ENCODE data around the gene SPATA21. TPM values are rescaled to one million over a fixed set of nuclear protein-coding genes. Genes with fewer than 3 reads are reported as not detected.

SPATA21 gene
- total RNA-seq, 1 donor from 2014 or later: not detected

DNA sequence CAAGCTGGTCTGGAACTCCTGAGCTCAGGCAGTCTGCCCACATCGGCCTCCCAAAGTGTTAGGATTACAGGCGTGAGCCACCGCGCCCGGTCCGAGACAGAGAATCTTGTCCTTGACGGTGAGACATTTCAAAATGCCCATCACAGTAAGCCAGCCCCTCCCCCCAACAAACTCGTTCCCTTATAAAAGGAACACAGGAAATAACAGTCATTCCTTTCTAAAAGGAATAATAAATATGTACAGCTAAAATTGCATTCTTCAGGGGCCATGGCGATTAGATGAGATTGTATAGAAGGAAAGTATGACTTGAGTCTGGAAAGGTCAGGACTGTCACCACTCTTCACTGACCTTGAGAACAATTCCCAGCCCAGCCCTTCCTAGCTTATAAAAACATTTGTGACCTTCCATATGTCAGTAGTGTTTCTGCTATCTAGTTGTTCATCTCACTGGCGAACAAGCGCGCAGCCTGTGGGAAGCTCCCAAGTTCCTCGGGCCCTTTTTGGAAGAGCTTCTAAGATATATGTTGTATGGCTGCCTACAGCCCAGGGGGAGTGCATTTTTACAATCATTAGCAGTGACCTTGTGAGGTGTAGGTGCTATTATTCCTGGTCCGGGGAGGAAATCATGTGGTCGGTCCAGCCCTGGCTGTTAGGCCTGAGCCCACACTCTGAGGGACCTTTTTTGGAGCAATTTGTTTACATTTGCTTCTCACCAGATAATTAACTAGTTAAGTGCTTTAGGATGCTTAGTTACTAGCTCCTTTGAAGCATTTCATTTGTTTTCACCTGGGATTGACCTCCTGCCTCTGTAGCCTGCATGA, 61.5 kb downstream of the SPATA21 start:
- TF ChIP-seq, protein P1, sequence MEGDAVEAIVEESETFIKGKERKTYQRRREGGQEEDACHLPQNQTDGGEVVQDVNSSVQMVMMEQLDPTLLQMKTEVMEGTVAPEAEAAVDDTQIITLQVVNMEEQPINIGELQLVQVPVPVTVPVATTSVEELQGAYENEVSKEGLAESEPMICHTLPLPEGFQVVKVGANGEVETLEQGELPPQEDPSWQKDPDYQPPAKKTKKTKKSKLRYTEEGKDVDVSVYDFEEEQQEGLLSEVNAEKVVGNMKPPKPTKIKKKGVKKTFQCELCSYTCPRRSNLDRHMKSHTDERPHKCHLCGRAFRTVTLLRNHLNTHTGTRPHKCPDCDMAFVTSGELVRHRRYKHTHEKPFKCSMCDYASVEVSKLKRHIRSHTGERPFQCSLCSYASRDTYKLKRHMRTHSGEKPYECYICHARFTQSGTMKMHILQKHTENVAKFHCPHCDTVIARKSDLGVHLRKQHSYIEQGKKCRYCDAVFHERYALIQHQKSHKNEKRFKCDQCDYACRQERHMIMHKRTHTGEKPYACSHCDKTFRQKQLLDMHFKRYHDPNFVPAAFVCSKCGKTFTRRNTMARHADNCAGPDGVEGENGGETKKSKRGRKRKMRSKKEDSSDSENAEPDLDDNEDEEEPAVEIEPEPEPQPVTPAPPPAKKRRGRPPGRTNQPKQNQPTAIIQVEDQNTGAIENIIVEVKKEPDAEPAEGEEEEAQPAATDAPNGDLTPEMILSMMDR (IDR thresholded peaks at IDR 0.05): no peak
- H3K27me3 ChIP-seq: no peaks in the 10 kb centered on the region
- DNase-seq (ENCODE audit: low spot score in 2 of 2): no peak
- no peaks in the 10 kb centered on the region for H3K36me3 ChIP-seq
- H3K4me1 ChIP-seq: peaks cover 6 to 76% of the 10 kb centered on the region in 2 donors
- H3K27ac ChIP-seq: peak overlapping the region; percentile 70
- no peaks in the 10 kb centered on the region for H3K9me3 ChIP-seq
- intact Hi-C loops (cut with DNase I): no loop called here
- H3K4me3 ChIP-seq: peak overlapping the region in 1 of 2 donors; percentile 36

DNA sequence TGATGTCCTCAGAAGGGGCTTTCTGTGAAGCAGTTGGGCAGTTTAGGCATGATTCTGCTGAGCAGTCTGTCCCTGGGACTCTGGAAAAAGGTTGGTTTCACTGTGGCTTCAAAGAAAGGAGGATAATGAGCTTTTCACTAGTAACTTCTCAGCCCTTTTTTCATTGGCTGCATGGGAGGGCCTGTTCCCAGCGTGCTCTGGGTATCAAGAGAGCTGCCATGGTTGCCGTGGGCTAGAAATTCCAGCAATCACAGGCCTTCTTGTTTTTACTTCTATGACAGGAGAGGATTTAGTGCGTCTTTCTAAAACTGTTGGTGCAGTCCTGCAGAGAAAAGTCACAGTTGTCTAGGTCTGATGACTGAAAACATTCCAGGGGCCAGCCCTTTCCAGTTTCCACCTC, 63.0 kb downstream of the SPATA21 start:
- intact Hi-C loops (cut with DNase I): no loop called here
- H3K36me3 ChIP-seq: no peaks in the 10 kb centered on the region
- peak overlapping the region; percentile 70 for H3K27ac ChIP-seq
- H3K4me1 ChIP-seq: peaks cover 6 to 85% of the 10 kb centered on the region in 2 donors
- no peak overlapping the region for H3K4me3 ChIP-seq
- H3K9me3 ChIP-seq: no peaks in the 10 kb centered on the region
- DNase-seq (ENCODE audit: low spot score in 2 of 2): no peak
- H3K27me3 ChIP-seq: no peaks in the 10 kb centered on the region
- TF ChIP-seq, protein P1 (IDR thresholded peaks at IDR 0.05): no peak

DNA sequence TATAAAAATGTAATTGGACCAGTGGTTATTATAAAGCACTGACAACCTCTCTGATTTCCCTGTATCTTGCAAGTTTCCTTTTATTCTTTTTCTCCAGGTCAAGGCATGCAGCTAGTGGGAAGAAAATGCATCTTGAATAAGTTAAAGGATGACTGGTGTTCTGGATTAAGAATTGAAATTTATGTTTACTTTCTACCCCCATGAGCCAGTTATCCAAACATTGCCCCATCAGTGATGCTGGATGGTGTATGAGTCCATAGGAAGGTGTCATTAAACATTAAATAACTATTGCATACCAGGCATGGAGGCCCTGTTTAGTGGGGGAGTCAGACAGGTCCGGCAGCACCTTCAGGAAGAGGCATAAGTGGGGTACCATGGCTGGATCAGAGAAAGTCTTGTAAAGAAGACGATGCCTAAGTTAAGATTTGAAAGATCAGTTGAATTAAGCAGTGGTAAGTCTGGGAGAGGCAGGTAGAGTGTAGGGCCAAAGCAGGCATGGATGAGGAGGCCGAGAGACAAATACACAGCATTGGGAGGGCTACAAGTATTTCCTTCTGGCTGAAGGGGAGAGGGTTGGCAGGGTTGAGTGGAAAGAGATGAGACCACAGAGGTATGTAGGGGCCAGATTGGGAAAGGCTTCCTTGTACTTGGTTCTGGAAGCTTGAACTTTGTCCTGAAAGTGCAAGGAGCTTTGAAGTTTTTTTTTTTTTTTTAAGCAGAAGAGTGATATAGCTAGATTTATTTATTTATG, 64.5 kb downstream of the SPATA21 start:
- H3K27ac ChIP-seq: peak overlapping the region in 1 of 2 donors; percentile 9
- DNase-seq (ENCODE audit: low spot score in 2 of 2): no peak
- TF ChIP-seq, protein P1 (IDR thresholded peaks at IDR 0.05): no peak
- no peaks in the 10 kb centered on the region for H3K36me3 ChIP-seq
- intact Hi-C loops (cut with DNase I): no loop called here
- H3K4me3 ChIP-seq: no peak overlapping the region
- no peaks in the 10 kb centered on the region for H3K27me3 ChIP-seq
- H3K4me1 ChIP-seq: peaks cover 6 to 83% of the 10 kb centered on the region in 2 donors
- no peaks in the 10 kb centered on the region for H3K9me3 ChIP-seq

DNA sequence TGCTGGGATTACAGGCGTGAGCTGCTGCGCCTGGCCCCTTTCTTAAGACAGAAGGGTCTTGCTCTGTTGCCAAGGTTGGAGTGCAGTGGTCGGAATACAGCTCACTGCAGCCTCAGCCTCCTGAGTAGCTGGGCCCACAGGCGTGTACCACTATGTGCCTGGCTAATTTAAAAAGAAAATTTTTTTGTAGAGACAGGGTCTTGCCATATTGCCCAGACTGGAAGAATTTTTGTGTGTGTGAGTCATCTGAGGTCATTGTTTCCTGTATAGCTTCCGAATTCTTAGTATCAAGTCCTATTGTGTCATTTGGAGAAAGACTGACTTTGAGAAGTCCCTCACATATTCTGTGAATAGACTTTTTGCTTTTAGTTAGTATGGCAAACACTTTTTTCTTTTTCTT, 65.5 kb downstream of the SPATA21 start:
- TF ChIP-seq, protein P1 (IDR thresholded peaks at IDR 0.05): no peak
- Histone ChIP-seq H3K27me3 (no peaks in the 10 kb centered on the region), H3K36me3 (no peaks in the 10 kb centered on the region), H3K4me1 (peaks cover 6 to 74% of the 10 kb centered on the region in 2 donors), H3K9me3 (no peaks in the 10 kb centered on the region), H3K27ac (peak overlapping the region in 1 of 2 donors; percentile 5), H3K4me3 (no peak overlapping the region)
- intact Hi-C loops (cut with DNase I): no loop called here
- DNase-seq (ENCODE audit: low spot score in 2 of 2): no peak

DNA sequence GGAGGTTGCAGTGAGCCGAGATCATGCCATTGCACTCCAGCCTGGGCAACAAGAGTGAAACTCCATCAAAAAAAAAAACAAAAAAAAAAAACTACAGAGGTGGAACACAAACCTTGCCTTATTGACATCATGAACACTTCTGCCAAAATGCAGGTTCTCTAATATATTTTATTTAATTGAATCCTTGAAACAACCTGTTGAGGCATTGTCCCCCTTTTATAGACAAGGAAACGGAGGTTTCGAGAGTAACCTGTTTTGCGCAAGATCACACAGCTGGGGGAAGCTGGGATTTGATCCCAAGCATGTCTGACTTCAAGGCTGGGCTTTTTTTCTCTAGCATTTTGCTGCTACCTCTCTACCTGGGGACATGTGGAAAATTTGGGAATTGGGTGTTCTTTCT, 67.4 kb downstream of the SPATA21 start:
- DNase-seq (ENCODE audit: low spot score in 2 of 2): no peak
- H3K27me3 ChIP-seq: no peaks in the 10 kb centered on the region
- no peak overlapping the region for H3K4me3 ChIP-seq
- H3K4me1 ChIP-seq: peaks cover 0 to 69% of the 10 kb centered on the region in 2 donors
- H3K27ac ChIP-seq: peak overlapping the region; percentile 5 to 97
- TF ChIP-seq, protein P1 (IDR thresholded peaks at IDR 0.05): no peak
- no peaks in the 10 kb centered on the region for H3K9me3 ChIP-seq
- intact Hi-C loops (cut with DNase I): loop anchor here (2.0 to 5.0 kb wide), 4 partner anchors 17 to 358 kb away; no protein-coding TSS in a partner anchor
- H3K36me3 ChIP-seq: no peaks in the 10 kb centered on the region
